K562 (cell line): ENCODE results near the gene RBMS3. TPM values are rescaled to one million over a fixed set of nuclear protein-coding genes. Genes with fewer than 3 reads are reported as not detected.

Experiments used
- ATAC-seq: fragments of 200-7000 bp; cut with Tn5 transposase; 3 replicates; pipeline ENCODE4 v1.9.1; 2020; ENCODE audit warnings: moderate library complexity
- BruUV-seq: library from RNA; stranded (reverse); fragments of 400-500 nt; replicated peaks from 2 replicates; lab custom pipeline; 2021; lab: Mats Ljungman, UMichigan
- CTCF ChIA-PET: fragments of 300-600 bp; formaldehyde crosslinking; extraction: SDS; loops from one replicate; lab custom pipeline; 2021; ENCODE audit warnings: low intra/inter-chr PET ratio; lab: Yijun Ruan, JAX
- POLR2A ChIA-PET: fragments of 300-600, 350-650 bp; sonication (Branson Sonifier 250); formaldehyde crosslinking; extraction: SDS; loops from one replicate; lab custom pipeline; 2021; ENCODE audit warnings: antibody characterized with exemption, inconsistent platforms; lab: Yijun Ruan, JAX
- DNase-seq, 4 experiments: peaks; one replicate each; pipeline versions ENCODE4 v3.0.0 to v3.0.0-alpha.2; 2011 to 2018; ENCODE audit warnings: low spot score in 3 of 4, mixed read lengths in 3 of 4; ENCODE audit errors: extremely low read depth in 1 of 4
- FAIRE-seq: peaks from 2 replicates; lab custom pipeline; 2011; peaks lifted over from hg19 to GRCh38; lab: Jason Lieb, UNC
- H2AFZ ChIP-seq: 2 replicates; pipeline ENCODE4 v1.6.0; 2011; ENCODE audit warnings: low read depth, low read length, control low read depth, inconsistent platforms
- H3K27ac ChIP-seq: fragments of 200-600 bp; 3 replicates; pipeline ENCODE4 v1.8.0; 2011; ENCODE audit warnings: low read depth, mild to moderate bottlenecking, control low read depth, inconsistent platforms, low read length, moderate library complexity, mixed read lengths; ENCODE audit errors: extremely low read depth
- H3K27me3 ChIP-seq, 2 experiments: fragments of 300-600 bp in 1 of 2; 2 replicates in 1 of 2; 3 replicates in 1 of 2; pipeline versions ENCODE4 v1.6.0 to v1.8.0; 2011; ENCODE audit warnings: inconsistent platforms in 2 of 2, low read length in 2 of 2, mild to moderate bottlenecking in 1 of 2, mixed read lengths in 1 of 2, moderate library complexity in 1 of 2; ENCODE audit not compliant: control insufficient read depth in 2 of 2, insufficient read depth in 2 of 2
- H3K36me3 ChIP-seq: fragments of 300-600 bp; 3 replicates; pipeline ENCODE4 v1.8.0; 2011; ENCODE audit warnings: mild to moderate bottlenecking, low read length, inconsistent platforms; ENCODE audit not compliant: control insufficient read depth, insufficient read depth
- H3K4me1 ChIP-seq, 2 experiments: fragments of 200-600 bp in 1 of 2; replicated peaks in 1 of 2; 2 replicates in 1 of 2; 3 replicates in 1 of 2; pipeline versions ENCODE4 v1.5.1 to v1.8.0; 2011; ENCODE audit warnings: inconsistent platforms in 2 of 2, low read length in 2 of 2, mild to moderate bottlenecking in 1 of 2, mixed read lengths in 1 of 2, moderate library complexity in 1 of 2; ENCODE audit not compliant: control insufficient read depth in 2 of 2, insufficient read depth in 2 of 2
- H3K4me2 ChIP-seq: 2 replicates; pipeline ENCODE4 v1.6.1; 2011; ENCODE audit warnings: low read length, control low read depth, inconsistent platforms, mixed read lengths; ENCODE audit not compliant: insufficient read depth
- H3K4me3 ChIP-seq: fragments of 200-600 bp; sonication (generic), shearing (Covaris generic); 2 replicates; pipeline ENCODE4 v1.5.1; 2016; ENCODE audit warnings: control low read depth, inconsistent platforms
- H3K79me2 ChIP-seq: fragments of 200-600 bp; 3 replicates; pipeline ENCODE4 v1.8.0; 2011; ENCODE audit warnings: low read length, inconsistent platforms; ENCODE audit not compliant: control insufficient read depth, insufficient read depth
- H3K9ac ChIP-seq, 2 experiments: 2 replicates each; pipeline versions ENCODE4 v1.6.0 to v1.6.1; 2011; ENCODE audit warnings: low read depth in 2 of 2, low read length in 2 of 2, control low read depth in 1 of 2, inconsistent platforms in 1 of 2, mild to moderate bottlenecking in 1 of 2, mixed read lengths in 1 of 2; ENCODE audit not compliant: insufficient read depth in 1 of 2
- H3K9me1 ChIP-seq: one replicate; pipeline ENCODE4 v1.6.0; 2011; ENCODE audit warnings: inconsistent platforms, mild to moderate bottlenecking, low read length, moderate library complexity; ENCODE audit not compliant: control insufficient read depth, insufficient read depth
- H3K9me3 ChIP-seq: replicated peaks from 2 replicates; pipeline ENCODE4 v1.5.1; 2011; ENCODE audit warnings: low read depth, low read length, inconsistent platforms; ENCODE audit not compliant: control insufficient read depth, insufficient read depth
- H4K20me1 ChIP-seq: replicated peaks from 2 replicates; pipeline ENCODE4 v1.6.1; 2011; ENCODE audit warnings: low read length, inconsistent platforms, mixed read lengths; ENCODE audit not compliant: control insufficient read depth, insufficient read depth
- NFIC ChIP-seq: fragments of 450-650 bp; IDR thresholded peaks from 2 replicates; pipeline ENCODE4 v1.6.1; 2017; ENCODE audit warnings: mild to moderate bottlenecking, inconsistent platforms
- NR4A1 ChIP-seq, 2 experiments: fragments of 250-450 bp in 1 of 2; fragments of 450-650 bp in 1 of 2; sonication (Bioruptor Pico) in 1 of 2; IDR thresholded peaks; 2 replicates each; pipeline versions ENCODE4 v1.4.0 to v1.6.1; 2016 to 2020; ENCODE audit warnings: mild to moderate bottlenecking in 2 of 2, missing compliant biosample characterization in 1 of 2, missing genetic modification characterization in 1 of 2, moderate library complexity in 1 of 2
- SIN3B ChIP-seq: fragments of 450-650 bp; IDR thresholded peaks from 2 replicates; pipeline ENCODE4 v1.6.1; 2017; ENCODE audit warnings: low read depth, mild to moderate bottlenecking, moderate library complexity
- SP1 ChIP-seq: sonication (generic); formaldehyde crosslinking; IDR thresholded peaks from 2 replicates; pipeline ENCODE4 v1.8.1; 2022; ENCODE audit warnings: mild to moderate bottlenecking, missing genetic modification reagents
- THRAP3 ChIP-seq: fragments of 450-650 bp; IDR thresholded peaks from 2 replicates; pipeline ENCODE4 v1.6.1; 2016; ENCODE audit warnings: mild to moderate bottlenecking, inconsistent platforms, borderline replicate concordance
- ZNF134 ChIP-seq: fragments of 250-450 bp; sonication (Bioruptor Pico); conservative IDR thresholded peaks from 2 replicates; pipeline ENCODE4 v1.4.0; 2020
- ZNF263 ChIP-seq: sonication (generic); formaldehyde crosslinking; IDR thresholded peaks from 2 replicates; pipeline ENCODE4 v1.8.0; 2022; ENCODE audit warnings: mild to moderate bottlenecking, missing genetic modification reagents, borderline replicate concordance
- ZNF3 ChIP-seq: fragments of 250-450 bp; sonication (Bioruptor Pico); IDR thresholded peaks from 2 replicates; pipeline ENCODE4 v1.5.0; 2021; ENCODE audit warnings: mild to moderate bottlenecking, moderate library complexity
- ZNF316 ChIP-seq: fragments of 450-650 bp; IDR thresholded peaks from 2 replicates; pipeline ENCODE4 v1.6.1; 2016
- ZNF445 ChIP-seq: fragments of 250-450 bp; sonication (Bioruptor Pico); IDR thresholded peaks from 2 replicates; pipeline ENCODE4 v1.4.0; 2020; ENCODE audit warnings: low read depth, mild to moderate bottlenecking, moderate library complexity
- ZNF699 ChIP-seq: fragments of 250-450 bp; sonication (Bioruptor Pico); IDR thresholded peaks from 2 replicates; pipeline ENCODE4 v1.8.0; 2021; ENCODE audit warnings: mild to moderate bottlenecking, moderate library complexity; ENCODE audit not compliant: insufficient replicate concordance
- WGBS: fragments of 100-300 bp; shearing (Covaris generic); methylation state at CpG from one replicate; pipeline ENCODE4 v1.1.6; 2016; ENCODE audit warnings: low coverage, mixed read lengths; ENCODE audit not compliant: insufficient coverage; ENCODE audit errors: missing lambda C conversion rate; 5-methylcytosine and 5-hydroxymethylcytosine counted together
- in situ Hi-C: fragments of 300-500 bp; cut with MboI; formaldehyde crosslinking; loops from 4 replicates; pipeline ENCODE4 v1.15.0; 2018; ENCODE audit warnings: inconsistent platforms, mixed read lengths
- intact Hi-C: fragments of 100-400 bp; cut with micrococcal nuclease; formaldehyde crosslinking; loops from 2 replicates; pipeline ENCODE4 v1.14.2; 2022
- polyA plus RNA-seq, 8 experiments: library from polyadenylated mRNA; depleted of rRNA in 4 of 8; stranded (reverse) in 5 of 8; unstranded in 3 of 8; fragments of >200 nt; fragmentation: Nextera tagmentation in 2 of 8; fragmentation: Illumina TruSeq in 1 of 8; extraction: Ambion mirVana in 2 of 8; extraction: Trizol in 1 of 8; gene quantifications; 2 replicates each; pipeline versions ENCODE4 v1.2.1 to v1.2.3, GENCODE V29; 2011 to 2014; ENCODE audit warnings: inconsistent platforms in 1 of 8, missing spikeins in 1 of 8
- total RNA-seq, 7 experiments: library from RNA; depleted of rRNA in 6 of 7; stranded (reverse); fragments of >200 nt in 6 of 7; fragmentation: Illumina TruSeq in 2 of 7; extraction: Trizol in 2 of 7; gene quantifications; 2 replicates each; pipeline versions ENCODE4 v1.2.1 to v1.2.3, GENCODE V29; 2011 to 2021; ENCODE audit warnings: low replicate concordance in 1 of 7
- TF ChIP-seq, protein P1 (sequence below): fragments of 250-450 bp; sonication (Bioruptor Pico); IDR thresholded peaks from 2 replicates; pipeline ENCODE4 v1.5.0; 2020; ENCODE audit warnings: mild to moderate bottlenecking, borderline replicate concordance
- TF ChIP-seq, protein P2 (sequence below): sonication (generic); formaldehyde crosslinking; IDR thresholded peaks from 2 replicates; pipeline ENCODE4 v1.8.1; 2022; ENCODE audit warnings: missing genetic modification reagents

Gene RBMS3
- total and polyA plus RNA-seq, 9 of the 15 experiments (the other 6 are each of a cell fraction or from before 2014, with no cell fraction given), result 0.20 TPM; not detected in 8

DNA sequence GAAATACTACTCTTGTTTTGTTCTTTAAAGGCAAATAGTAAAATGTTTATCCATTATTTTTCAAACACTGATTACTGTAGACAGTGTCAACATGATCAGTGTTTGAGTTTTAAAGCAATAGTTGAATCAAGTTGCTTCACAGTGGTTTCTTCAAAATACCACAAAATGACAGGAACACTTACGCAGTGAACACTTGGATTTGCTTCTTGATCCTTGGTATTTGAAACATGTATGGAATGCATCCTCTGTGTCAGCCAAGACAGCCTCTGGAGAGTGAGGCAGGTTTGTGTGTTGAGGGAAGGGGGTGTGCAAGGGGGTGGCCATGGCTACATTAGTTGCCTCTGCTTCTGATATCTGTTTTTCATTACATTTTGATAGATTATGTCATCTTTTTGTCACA, 413.0 kb downstream of the RBMS3 start:
- Histone ChIP-seq H2AFZ (no peak overlapping the region), H3K9me1 (no peaks in the 10 kb centered on the region), H3K4me2 (no peak overlapping the region), H3K27ac (no peak overlapping the region), H3K79me2 (no peaks in the 10 kb centered on the region), H3K4me1 (no peaks in the 10 kb centered on the region), H3K9ac (no peak overlapping the region), H4K20me1 (no peaks in the 10 kb centered on the region), H3K36me3 (no peaks in the 10 kb centered on the region), H3K4me3 (no peak overlapping the region), H3K9me3 (no peaks in the 10 kb centered on the region), H3K27me3 (no peaks in the 10 kb centered on the region)
- FAIRE-seq, result no peak
- in situ Hi-C loops (no loop called here), intact Hi-C loops (no loop called here)
- no peak for DNase-seq
- ChIA-PET CTCF (no interaction called here), POLR2A (no interaction called here)
- no TSS peak for BruUV-seq
- no peak for ATAC-seq
- 4% methylated on average over 1 of the region's 1 CpG for WGBS
- no peak for TF ChIP-seq ZNF134 (CRISPR knock-in tag)
- no peak for TF ChIP-seq ZNF699 (CRISPR knock-in tag)
- TF ChIP-seq, protein P1, sequence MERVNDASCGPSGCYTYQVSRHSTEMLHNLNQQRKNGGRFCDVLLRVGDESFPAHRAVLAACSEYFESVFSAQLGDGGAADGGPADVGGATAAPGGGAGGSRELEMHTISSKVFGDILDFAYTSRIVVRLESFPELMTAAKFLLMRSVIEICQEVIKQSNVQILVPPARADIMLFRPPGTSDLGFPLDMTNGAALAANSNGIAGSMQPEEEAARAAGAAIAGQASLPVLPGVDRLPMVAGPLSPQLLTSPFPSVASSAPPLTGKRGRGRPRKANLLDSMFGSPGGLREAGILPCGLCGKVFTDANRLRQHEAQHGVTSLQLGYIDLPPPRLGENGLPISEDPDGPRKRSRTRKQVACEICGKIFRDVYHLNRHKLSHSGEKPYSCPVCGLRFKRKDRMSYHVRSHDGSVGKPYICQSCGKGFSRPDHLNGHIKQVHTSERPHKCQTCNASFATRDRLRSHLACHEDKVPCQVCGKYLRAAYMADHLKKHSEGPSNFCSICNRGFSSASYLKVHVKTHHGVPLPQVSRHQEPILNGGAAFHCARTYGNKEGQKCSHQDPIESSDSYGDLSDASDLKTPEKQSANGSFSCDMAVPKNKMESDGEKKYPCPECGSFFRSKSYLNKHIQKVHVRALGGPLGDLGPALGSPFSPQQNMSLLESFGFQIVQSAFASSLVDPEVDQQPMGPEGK (CRISPR knock-in tag), result no peak
- no peak for TF ChIP-seq SP1
- no peak for TF ChIP-seq NFIC
- TF ChIP-seq THRAP3, result no peak
- no peak for TF ChIP-seq SIN3B
- TF ChIP-seq ZNF3 (CRISPR knock-in tag), result no peak
- no peak for TF ChIP-seq ZNF263 (CRISPR knock-in tag)
- TF ChIP-seq, protein P2, sequence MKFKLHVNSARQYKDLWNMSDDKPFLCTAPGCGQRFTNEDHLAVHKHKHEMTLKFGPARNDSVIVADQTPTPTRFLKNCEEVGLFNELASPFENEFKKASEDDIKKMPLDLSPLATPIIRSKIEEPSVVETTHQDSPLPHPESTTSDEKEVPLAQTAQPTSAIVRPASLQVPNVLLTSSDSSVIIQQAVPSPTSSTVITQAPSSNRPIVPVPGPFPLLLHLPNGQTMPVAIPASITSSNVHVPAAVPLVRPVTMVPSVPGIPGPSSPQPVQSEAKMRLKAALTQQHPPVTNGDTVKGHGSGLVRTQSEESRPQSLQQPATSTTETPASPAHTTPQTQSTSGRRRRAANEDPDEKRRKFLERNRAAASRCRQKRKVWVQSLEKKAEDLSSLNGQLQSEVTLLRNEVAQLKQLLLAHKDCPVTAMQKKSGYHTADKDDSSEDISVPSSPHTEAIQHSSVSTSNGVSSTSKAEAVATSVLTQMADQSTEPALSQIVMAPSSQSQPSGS (CRISPR knock-in tag), result no peak
- no peak for TF ChIP-seq ZNF316
- TF ChIP-seq ZNF445 (CRISPR knock-in tag), result no peak
- no peak for TF ChIP-seq NR4A1 (CRISPR knock-in tag; IDR thresholded peaks at IDR 0.05)
- TF ChIP-seq NR4A1 (tag; IDR thresholded peaks at IDR 0.05), result no peak
